ENCODE measurements around the gene DLG4.

DLG4 gene

DNA sequence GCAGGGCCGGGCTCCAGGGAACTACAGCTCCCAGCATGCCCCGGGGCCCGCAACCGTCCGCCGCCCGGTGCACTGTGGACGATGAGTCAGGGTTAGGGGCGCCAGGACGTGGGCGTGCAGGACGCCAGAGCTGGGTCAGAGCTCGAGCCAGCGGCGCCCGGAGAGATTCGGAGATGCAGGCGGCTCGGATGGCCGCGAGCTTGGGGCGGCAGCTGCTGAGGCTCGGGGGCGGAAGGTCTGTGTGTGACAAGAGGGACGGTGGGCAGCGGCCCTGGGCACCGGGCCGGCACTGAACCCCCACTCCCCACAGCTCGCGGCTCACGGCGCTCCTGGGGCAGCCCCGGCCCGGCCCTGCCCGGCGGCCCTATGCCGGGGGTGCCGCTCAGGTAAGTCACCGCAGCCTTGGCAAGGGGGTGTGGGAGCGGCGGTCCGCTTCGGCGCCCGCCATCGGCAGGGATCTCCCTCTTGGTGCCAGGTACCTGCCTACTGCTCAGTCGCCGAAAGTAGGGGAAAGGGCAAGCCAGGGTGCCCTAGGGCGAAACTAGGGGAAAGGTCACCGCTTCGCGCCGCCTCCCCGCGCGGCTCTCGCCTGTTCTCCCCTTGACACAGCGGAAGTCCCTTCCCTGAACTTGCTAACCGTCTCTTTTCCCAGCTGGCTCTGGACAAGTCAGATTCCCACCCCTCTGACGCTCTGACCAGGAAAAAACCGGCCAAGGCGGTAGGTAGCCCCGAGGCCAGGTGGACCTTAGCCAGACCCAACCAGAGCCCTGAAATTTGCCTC lies at the start of gene DLG4, which contains the start of gene ACADVL:
Gene DLG4, minus strand, starts transcription at position 25 of the 781 bp plus-strand sequence.
Gene ACADVL, plus strand, starts transcription at position 127 of the 781 bp plus-strand sequence. Its CDS starts 47 bp downstream, at position 174.
- peak; percentile 75 for TF ChIP-seq POLR2A (IDR thresholded peaks at IDR 0.05; ENCODE audit: low read length)
- no peak for TF ChIP-seq GATA1 (IDR thresholded peaks at IDR 0.05; ENCODE audit: low read depth, low read length)

DNA sequence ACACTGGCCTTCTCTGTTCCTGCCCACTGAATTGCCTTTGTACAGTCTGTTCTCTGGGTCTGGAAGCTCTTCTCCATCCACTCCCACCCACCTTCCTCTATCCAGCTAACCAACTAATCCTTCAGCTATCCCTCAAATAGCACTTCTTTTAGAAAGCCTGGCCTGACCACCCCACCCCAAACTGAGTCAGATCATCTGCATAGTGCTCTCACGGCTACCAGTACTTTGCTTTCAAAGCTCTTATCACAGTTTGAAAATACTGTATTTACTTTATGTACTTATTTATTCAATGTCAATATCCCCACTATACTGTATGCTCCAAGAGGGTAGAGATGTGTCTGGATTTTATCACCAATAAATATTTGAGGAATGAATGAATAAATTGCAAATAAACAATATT lies 47.1 kb upstream of the DLG4 start:
- TF ChIP-seq POLR2A (IDR thresholded peaks at IDR 0.05; ENCODE audit: low read length): no peak
- no peak for TF ChIP-seq GATA1 (IDR thresholded peaks at IDR 0.05; ENCODE audit: low read depth, low read length)
- no peak for DNase-seq

More for the DNA sequence above, at the start of gene DLG4, which contains the start of gene ACADVL:
- DNase-seq: peak; percentile 84 to 92

DNA sequence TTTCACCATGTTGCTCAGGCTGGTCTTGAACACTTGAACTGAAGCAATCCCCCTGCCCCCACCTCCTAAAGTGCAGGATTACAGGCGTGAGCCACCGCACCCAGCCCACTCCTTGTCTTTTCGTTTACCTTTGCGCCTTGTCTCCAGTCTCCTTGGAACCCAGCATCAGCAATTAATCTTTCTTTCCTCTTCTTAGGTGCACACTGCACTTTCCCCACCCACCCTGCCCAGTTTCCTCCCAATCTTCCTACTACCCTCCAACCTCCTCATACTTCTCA lies 44.1 kb upstream of the DLG4 start:
- DNase-seq: no peak
- TF ChIP-seq POLR2A (IDR thresholded peaks at IDR 0.05; ENCODE audit: low read length) (no peak), GATA1 (IDR thresholded peaks at IDR 0.05; ENCODE audit: low read depth, low read length) (no peak)

DNA sequence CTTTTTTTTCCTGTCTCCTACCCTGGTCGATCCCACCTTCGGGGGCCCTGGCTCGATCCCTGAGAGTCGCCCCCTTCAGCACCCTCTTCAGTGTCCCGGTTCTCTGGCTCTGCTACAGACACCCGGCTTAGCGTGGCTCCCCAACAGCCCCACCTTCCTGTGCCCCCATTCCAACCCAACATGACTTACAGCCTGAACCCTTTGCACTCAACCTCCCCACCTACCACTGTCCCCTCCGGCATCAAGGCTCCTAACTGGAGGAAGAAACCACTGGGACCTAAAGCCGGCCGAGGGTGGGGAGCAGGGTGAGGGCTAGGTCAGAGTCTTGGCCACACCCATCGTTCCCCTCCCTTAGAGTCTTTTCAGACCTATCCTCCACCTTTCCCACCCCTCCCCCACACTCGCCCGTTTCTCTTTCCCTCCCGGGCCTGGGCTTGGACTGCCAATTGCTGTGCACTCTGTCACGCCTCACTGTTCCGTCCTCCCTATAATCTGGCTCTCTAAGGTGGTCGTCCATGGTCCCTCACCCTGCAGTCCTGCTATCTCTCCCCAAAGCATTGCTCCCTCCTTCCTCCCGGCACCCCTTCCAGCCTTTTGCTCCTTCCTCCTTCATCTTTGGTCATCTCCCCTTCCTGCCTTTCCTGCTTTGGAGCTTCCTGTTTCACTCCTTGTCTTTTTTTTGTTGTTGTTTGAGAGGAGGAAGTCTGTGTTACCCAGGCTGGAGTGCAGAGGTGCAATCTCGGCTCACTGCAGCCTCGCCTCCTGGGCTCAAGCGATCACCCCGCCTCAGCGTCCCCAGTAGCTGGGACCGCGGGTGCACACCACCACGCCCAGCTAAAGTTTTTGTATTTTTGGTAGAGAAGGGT lies 43.5 kb upstream of the DLG4 start:
- no peak for TF ChIP-seq GATA1 (IDR thresholded peaks at IDR 0.05; ENCODE audit: low read depth, low read length)
- TF ChIP-seq POLR2A (IDR thresholded peaks at IDR 0.05; ENCODE audit: low read length): no peak
- peak in 1 of 2 experiments; percentile 46 for DNase-seq

DNA sequence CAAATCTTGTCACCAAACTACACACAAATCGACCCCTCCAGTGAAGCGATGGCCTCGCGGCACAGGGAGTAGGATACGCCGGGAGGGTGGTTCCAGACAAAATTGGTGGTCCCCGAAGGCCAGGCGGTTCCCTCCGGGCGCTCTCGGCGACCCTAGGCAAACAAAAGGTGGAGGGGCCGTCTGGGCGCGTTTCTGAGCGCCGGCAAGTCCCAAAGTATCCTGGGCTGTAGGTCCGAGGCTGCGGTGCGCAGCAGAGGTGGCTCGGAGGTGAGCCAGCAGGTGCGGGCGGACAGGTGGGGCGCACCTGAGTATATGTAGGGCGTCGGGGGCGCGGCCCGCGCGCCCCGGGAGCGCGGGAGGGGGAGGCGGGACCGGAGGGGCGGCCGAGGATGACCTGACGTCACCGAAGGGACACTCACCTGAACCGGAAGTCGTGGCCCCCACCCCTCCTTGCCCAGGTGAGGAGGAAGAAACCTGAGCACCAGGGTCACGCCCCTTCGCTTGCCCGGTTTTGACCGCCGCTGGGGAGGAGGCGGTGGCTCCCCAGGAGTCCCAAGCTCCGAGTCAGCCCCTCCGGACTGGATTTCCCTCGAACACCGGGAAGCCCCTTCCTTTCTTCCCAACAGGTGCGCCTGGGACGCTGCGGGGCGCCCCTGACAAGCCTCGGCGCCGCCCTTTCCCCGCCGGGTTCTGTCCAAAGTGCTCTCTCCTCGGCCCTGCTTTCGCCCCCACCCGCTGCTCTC lies 42.7 kb upstream of the DLG4 start, which contains the start of gene CLDN7:
Gene CLDN7, minus strand, starts transcription at position 287 of the 743 bp plus-strand sequence. CDS start 435 bp downstream, outside the sequence.
- TF ChIP-seq POLR2A (IDR thresholded peaks at IDR 0.05; ENCODE audit: low read length) (no peak), GATA1 (IDR thresholded peaks at IDR 0.05; ENCODE audit: low read depth, low read length) (no peak)
- no peak for DNase-seq

DNA sequence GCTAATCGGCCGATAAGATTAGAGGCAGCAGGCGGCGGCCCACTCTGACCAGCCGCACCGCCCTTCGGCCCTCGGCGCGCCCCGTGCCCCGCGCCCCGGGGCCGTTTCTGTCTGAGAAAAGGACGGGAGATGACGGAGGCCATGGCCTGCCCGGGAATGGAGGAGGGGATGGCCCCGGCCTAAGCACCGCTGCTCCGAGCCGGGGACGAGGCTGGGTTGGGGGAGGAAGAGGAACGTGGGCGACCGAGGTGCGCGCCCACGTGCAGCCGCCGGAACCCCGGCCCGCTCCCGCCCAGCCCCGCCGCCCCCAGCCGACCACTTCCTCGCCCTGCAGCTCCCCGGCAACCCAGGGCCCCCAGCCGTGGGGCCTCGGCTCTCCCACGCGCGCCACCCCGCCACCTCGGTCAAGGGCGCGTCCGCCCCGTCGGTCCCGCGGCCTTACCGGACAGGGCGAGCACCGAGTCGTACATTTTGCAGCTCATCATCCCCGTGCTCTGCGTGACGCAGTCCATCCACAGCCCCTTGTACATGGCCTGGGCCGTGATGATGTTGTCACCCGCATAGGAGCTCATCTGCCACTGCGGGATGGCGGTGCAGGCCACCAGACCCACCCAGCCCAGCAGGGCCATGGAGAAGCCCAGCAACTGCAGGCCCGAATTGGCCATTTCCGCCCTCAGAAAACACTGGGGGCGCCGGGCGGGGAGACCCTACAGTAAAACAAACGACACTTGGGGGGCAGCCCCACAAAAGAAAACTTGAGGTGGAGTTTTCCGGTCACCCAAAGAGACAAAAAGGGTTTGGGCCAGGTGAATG lies 41.9 kb upstream of the DLG4 start:
- peak; percentile 57 to 59 for DNase-seq
- TF ChIP-seq POLR2A (IDR thresholded peaks at IDR 0.05; ENCODE audit: low read length): no peak
- no peak for TF ChIP-seq GATA1 (IDR thresholded peaks at IDR 0.05; ENCODE audit: low read depth, low read length)

DNA sequence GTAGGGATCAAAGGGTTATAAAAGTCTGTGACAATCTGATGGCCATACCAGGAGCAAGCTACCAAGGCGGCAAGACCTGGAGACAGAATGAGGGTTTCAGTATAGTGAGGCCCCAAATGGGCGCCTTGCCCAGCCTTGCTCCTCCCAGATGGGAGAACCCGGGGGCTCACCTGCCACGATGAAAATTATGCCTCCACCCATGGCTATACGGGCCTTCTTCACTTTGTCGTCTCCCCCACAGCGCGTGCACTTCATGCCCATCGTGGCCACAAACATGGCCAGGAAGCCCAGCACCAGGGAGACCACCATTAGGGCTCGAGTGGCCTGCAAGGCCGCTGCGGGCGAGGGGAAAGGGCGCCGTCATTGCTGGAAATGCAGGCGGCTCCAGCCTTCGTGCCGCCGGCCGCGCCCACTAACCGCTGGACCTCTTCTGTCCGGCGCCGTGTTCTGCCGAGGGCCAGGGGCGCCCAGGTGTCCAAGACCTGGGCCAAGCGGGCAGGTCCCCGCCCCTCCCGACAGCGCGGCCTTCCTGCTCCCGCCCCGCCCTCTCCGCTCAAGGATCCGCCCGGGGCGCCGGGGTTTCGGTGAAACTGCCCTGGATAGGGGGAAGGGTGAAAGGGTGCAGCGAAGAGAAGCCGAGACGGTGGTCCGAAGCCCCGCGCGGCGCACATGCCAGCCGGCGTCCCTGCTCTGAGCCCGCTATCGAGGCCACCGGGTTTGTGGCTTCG lies 41.2 kb upstream of the DLG4 start:
- DNase-seq: peak; percentile 75 to 88
- TF ChIP-seq POLR2A (IDR thresholded peaks at IDR 0.05; ENCODE audit: low read length) (peak; percentile 24), GATA1 (IDR thresholded peaks at IDR 0.05; ENCODE audit: low read depth, low read length) (no peak)

DNA sequence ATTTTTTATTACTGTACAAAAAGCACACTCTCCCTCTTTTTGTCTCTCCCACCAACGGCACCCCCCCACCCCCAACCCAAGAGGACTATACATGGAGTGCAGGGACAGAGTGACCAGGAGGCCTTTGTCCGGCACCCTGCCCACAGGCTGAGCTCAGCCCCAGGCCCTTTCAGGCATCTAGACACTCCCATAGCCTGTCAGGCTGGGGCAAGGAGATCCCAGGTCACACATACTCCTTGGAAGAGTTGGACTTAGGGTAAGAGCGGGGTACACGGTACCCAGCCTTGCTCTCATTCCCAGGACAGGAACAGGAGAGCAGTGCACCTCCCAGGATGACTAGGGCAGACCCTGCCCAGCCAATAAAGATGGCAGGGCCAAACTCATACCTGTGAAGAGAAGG lies 40.5 kb upstream of the DLG4 start:
- no peak for DNase-seq
- TF ChIP-seq POLR2A (IDR thresholded peaks at IDR 0.05; ENCODE audit: low read length) (no peak), GATA1 (IDR thresholded peaks at IDR 0.05; ENCODE audit: low read depth, low read length) (no peak)

DNA sequence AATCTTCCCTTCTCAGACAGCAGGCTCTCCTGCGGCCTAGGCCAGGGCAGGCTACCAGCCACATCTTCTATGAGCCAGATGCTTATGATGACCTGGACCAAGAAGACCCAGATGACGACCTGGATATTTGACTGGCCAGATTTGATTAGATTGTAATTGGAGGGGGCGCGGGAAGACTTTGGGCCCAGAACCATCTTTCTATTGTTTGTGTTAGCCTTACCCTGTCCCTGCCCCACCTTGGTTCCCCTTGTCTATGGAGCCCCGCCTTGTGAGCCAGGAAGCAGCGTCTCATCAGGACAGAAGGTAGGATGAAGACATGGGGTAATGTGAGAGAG lies 39.9 kb upstream of the DLG4 start:
- TF ChIP-seq POLR2A (IDR thresholded peaks at IDR 0.05; ENCODE audit: low read length) (no peak), GATA1 (IDR thresholded peaks at IDR 0.05; ENCODE audit: low read depth, low read length) (no peak)
- DNase-seq: no peak

DNA sequence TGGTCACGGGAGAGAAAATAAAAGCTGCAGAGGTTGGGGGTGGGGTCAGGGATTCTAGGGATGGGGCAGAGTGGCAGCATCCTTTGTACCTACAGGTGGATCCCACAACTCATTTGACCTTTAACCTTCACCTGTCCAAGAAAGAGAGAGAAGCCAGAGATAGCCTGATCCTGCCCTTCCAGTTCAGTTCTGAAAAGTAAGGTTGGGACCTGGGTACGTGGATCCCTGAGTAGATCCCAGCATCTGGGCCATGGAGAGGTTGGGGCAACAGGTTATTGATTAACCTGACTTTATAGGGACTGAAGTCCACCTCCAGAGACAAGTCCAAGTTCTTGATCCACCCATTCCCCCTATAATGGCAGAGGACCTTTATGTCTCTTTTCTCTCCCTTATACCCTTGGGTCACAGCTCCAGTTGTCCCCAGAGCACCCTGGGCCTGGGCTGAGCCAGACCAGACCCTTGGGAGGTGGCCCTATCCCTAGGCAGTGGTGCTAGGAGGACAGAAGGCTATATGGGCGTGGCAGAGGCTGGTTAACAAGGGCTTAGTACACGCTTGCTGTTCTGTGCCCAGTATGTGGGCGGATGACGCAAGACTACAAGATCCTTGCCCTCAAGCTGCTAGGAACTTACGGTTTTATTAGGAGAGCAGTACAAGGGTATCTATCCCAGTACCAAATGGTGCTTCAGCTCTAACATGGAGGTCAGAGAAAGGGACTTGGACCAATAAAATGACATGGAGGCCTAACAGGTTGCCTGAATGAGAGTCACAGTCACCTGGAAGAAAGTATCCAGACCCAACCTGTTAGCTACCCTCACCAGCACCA lies 39.3 kb upstream of the DLG4 start:
- DNase-seq: no peak
- TF ChIP-seq GATA1 (IDR thresholded peaks at IDR 0.05; ENCODE audit: low read depth, low read length) (no peak), POLR2A (IDR thresholded peaks at IDR 0.05; ENCODE audit: low read length) (no peak)

DNA sequence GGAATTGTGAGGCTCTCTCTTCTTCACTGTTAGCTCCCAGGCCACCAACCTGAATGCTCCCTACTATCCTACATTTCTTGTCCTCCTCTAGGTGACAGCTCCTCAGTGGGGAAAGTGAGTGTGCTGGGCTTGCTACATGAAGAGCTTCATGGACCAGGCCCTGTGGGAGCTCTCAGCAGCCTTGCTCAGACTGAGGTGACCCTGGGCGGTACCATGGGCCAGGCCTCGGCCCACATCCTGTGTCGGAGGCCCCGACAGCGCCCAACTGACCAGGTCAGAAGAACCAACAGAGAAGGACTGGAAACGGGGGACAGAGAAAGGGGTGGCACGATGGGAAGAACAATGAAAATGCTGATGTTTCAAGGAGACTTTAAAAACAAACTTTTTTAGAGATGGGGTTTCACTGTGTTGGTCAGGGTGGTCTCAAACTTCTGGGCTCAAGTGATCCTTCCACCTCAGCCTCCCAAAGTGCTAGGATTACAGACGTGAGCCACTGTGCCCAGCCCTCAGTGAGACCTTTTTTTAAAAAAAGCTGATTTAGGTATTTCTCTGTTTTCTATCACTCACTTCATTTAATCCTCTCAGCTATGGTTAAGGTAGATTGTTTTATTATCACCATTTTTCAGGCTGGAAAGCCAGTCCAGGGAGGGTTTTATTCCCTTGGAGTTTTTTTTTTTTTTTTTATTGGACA lies 37.3 kb upstream of the DLG4 start:
- no peak for DNase-seq
- TF ChIP-seq GATA1 (IDR thresholded peaks at IDR 0.05; ENCODE audit: low read depth, low read length) (no peak), POLR2A (IDR thresholded peaks at IDR 0.05; ENCODE audit: low read length) (no peak)

Data from erythroblast (primary cell).